ENCODE results near the gene FRYL. TPM values are rescaled to one million over a fixed set of nuclear protein-coding genes. Genes with fewer than 3 reads are reported as not detected.
"Not testable (repeated sequence)": the region's sequence is repeated elsewhere in the genome, so short reads cannot be mapped to it uniquely, and the experiment has no call there.

FRYL gene
- total RNA-seq, 2 donors from 2014 or later: 71.7 TPM

DNA sequence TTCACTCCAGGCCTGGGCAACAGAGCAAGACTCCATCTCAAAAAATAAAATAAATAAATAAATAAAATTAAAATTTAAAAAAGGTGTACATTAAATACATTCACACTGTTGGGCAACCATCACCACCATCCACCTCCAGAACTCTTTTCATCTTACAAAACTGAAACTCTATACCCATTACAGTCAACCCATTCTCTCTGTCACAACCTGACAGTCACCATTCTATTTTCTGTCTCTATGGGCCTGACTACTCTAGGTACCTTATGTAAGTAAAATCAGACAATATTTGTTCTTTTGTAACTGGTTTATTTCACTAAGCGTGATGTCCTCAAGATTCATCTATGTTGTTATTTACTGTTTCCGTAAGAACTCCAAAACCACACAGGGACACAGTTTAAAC is 59.6 kb downstream of the FRYL start:
- H3K4me3 Mint-ChIP-seq: no peak overlapping the region
- peaks cover 9 to 10% of the 10 kb centered on the region in 2 donors for H3K36me3 Mint-ChIP-seq (ENCODE audit: insufficient read depth in 2 of 2)
- H3K27ac Mint-ChIP-seq: no peak overlapping the region
- H3K9me3 Mint-ChIP-seq: peaks cover 0 to 3% of the 10 kb centered on the region in 2 donors
- ATAC-seq (replicated peaks in 1 of 2) (peak; percentile 64 to 67), DNase-seq (no peak)
- H3K4me1 Mint-ChIP-seq (ENCODE audit: low read depth): peaks cover 43% of the 10 kb centered on the region
- H3K27me3 Mint-ChIP-seq (ENCODE audit: low read depth): no peaks in the 10 kb centered on the region

DNA sequence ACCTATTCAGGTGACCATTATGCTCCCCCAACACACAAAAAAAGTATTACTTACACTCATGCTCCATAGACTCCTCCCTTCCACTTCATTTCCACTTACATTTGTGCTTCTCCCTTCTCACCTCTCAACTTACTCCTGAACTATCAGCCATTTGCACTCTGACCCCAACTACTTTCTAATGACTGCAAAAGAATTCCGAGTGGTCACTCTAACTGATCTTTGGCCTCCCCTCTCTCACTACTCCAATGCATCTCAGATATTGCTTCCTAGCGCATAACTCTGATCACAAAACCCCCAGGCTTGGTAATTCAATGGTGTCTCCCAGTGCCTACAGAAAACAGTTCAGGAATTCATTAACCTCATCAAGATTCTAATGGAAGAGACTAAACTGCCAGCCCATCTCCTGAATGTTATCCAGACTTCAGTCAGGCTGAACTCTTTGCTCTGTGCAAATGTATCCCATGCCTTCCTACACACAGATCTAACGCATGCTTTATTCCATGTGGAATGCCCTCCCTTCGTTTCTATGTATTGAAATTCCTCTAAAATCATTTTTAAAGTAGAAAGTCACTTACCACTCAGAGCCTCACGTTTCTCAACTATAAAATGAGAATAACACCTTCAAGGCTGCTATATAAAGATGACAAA is 61.1 kb downstream of the FRYL start:
- Mint-ChIP-seq H3K4me1 (ENCODE audit: low read depth) (peaks cover 30% of the 10 kb centered on the region), H3K36me3 (ENCODE audit: insufficient read depth in 2 of 2) (peaks cover 8 to 9% of the 10 kb centered on the region in 2 donors), H3K4me3 (no peak overlapping the region), H3K27ac (no peak overlapping the region), H3K27me3 (ENCODE audit: low read depth) (no peaks in the 10 kb centered on the region), H3K9me3 (peaks cover under 1 to 3% of the 10 kb centered on the region in 2 donors)
- DNase-seq (no peak), ATAC-seq (replicated peaks in 1 of 2) (no peak)

DNA sequence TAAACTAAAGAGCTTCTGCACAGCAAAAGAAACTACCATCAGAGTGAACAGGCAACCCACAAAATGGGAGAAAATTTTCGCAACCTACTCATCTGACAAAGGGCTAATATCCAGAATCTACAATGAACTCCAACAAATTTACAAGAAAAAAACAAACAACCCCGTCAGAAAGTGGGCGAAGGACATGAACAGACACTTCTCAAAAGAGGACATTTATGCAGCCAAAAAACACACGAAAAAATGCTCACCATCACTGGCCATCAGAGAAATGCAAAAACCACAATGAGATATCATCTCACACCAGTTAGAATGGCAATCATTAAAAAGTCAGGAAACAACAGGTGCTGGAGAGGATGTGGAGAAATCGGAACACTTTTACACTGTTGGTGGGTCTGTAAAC is 63.8 kb downstream of the FRYL start:
- peaks cover 15% of the 10 kb centered on the region for H3K4me1 Mint-ChIP-seq (ENCODE audit: low read depth)
- not testable (repeated sequence) for H3K27me3 Mint-ChIP-seq (ENCODE audit: low read depth); ATAC-seq (replicated peaks in 1 of 2); H3K27ac Mint-ChIP-seq; H3K4me3 Mint-ChIP-seq; DNase-seq; H3K9me3 Mint-ChIP-seq
- H3K36me3 Mint-ChIP-seq (ENCODE audit: insufficient read depth in 2 of 2): peaks cover 9 to 12% of the 10 kb centered on the region in 2 donors

DNA sequence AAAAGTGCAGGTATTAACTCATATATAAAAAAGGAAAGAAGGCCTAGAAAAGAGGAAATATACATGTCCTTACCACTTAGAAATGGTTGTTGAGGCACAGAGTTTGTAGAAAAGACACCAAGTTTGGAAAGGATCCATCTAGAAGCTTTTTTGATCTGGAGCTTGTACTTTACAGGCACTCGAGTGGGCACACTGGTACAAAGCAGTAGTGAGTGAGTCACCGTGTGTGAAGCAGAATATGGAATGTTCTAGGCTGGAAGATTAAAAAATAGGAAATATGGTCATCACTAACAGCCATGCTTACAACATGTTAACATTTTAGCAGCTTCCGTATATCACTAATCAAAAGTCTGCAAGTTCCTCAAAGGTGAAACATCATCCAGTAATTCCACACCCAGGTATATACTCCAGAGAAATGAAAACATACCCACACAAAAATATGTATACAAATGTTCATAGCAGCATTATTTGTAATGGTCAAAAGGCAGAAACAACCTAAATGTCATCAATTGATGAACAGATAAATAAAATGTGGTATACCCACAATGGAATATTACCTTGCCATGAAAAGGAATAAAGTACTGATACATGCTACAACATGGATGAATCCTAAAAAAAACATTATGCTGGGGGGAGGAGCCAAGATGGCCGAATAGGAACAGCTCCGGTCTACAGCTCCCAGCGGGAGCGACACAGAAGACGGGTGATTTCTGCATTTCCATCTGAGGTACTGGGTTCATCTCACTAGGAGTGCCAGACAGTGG is 69.5 kb downstream of the FRYL start:
- Mint-ChIP-seq H3K36me3 (ENCODE audit: insufficient read depth in 2 of 2) (peaks cover 2 to 24% of the 10 kb centered on the region in 2 donors), H3K27ac (no peak overlapping the region), H3K4me1 (ENCODE audit: low read depth) (peaks cover 28% of the 10 kb centered on the region), H3K9me3 (peaks cover 0 to 4% of the 10 kb centered on the region in 2 donors), H3K27me3 (ENCODE audit: low read depth) (no peaks in the 10 kb centered on the region), H3K4me3 (no peak overlapping the region)
- DNase-seq (no peak), ATAC-seq (replicated peaks in 1 of 2) (no peak)

DNA sequence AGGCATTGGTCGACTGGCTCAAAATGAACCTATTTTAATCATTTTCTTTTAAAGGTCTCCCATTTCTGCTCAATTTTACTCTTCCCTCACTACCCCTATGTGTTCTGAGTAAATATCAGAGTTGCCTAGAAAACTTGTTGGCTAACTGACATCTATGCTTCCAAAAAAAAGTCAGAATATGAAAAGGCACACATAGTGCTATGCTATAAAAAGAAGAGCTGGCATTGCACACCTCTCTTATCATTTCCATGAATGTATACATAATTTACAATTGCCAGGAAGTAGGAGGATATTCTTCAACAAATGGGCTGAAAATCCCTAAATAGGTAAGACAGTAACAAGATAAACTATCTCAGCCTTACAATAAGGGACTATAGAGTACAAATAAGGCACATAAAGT is 70.2 kb downstream of the FRYL start:
- no peak overlapping the region for H3K27ac Mint-ChIP-seq
- H3K4me3 Mint-ChIP-seq: no peak overlapping the region
- no peak for DNase-seq
- H3K36me3 Mint-ChIP-seq (ENCODE audit: insufficient read depth in 2 of 2): peaks cover 2 to 24% of the 10 kb centered on the region in 2 donors
- H3K4me1 Mint-ChIP-seq (ENCODE audit: low read depth): peaks cover 28% of the 10 kb centered on the region
- ATAC-seq (replicated peaks in 1 of 2): no peak
- peaks cover 0 to 4% of the 10 kb centered on the region in 2 donors for H3K9me3 Mint-ChIP-seq
- H3K27me3 Mint-ChIP-seq (ENCODE audit: low read depth): no peaks in the 10 kb centered on the region

DNA sequence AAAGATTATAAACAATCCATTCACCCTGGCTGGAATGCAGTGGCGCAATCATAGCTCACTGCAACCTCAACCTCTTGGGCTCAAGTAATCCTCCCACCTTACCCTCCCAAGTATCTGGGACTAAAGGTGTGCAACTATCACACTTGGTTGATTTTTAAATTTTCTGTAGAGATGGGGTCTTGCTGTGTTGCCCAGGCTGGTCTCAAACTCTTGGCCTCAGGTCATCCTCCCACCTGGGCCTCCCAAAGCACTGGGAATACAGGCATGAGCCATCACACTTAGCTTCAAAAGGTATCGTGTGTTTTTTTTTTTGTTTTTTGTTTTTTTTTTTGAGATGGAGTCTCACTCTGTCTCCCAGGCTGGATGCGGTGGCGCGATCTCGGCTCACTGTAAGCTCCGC is 71.5 kb downstream of the FRYL start:
- peaks cover 2 to 24% of the 10 kb centered on the region in 2 donors for H3K36me3 Mint-ChIP-seq (ENCODE audit: insufficient read depth in 2 of 2)
- DNase-seq (no peak), ATAC-seq (replicated peaks in 1 of 2) (no peak)
- H3K4me1 Mint-ChIP-seq (ENCODE audit: low read depth): peaks cover 28% of the 10 kb centered on the region
- H3K4me3 Mint-ChIP-seq: no peak overlapping the region
- no peaks in the 10 kb centered on the region for H3K27me3 Mint-ChIP-seq (ENCODE audit: low read depth)
- H3K27ac Mint-ChIP-seq: no peak overlapping the region
- peaks cover 0 to 2% of the 10 kb centered on the region in 2 donors for H3K9me3 Mint-ChIP-seq

DNA sequence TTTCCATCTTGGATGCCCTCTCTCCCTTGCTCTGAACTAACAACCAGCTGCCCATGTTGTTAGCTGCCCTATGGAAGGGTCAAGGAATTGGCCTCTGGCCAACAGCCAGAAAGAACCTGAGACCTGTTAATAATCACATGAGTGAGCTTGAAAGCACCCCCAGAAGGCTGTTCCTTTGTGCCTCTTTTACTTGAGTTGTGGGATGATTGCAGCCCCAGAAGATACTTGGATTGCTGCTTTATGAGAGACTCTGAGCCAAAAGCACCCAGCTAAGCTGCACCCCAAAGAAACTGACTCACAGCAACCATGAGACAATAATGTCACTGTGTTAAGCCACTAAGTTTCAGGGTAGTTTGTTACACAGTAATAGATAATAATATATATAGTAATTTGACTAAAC is 73.3 kb downstream of the FRYL start:
- Mint-ChIP-seq H3K27ac (no peak overlapping the region), H3K4me1 (ENCODE audit: low read depth) (peaks cover 24% of the 10 kb centered on the region), H3K4me3 (no peak overlapping the region), H3K36me3 (ENCODE audit: insufficient read depth in 2 of 2) (peaks cover 2 to 20% of the 10 kb centered on the region in 2 donors), H3K9me3 (no peaks in the 10 kb centered on the region), H3K27me3 (ENCODE audit: low read depth) (no peaks in the 10 kb centered on the region)
- peak; percentile 70 to 71 for ATAC-seq (replicated peaks in 1 of 2)
- DNase-seq: no peak

DNA sequence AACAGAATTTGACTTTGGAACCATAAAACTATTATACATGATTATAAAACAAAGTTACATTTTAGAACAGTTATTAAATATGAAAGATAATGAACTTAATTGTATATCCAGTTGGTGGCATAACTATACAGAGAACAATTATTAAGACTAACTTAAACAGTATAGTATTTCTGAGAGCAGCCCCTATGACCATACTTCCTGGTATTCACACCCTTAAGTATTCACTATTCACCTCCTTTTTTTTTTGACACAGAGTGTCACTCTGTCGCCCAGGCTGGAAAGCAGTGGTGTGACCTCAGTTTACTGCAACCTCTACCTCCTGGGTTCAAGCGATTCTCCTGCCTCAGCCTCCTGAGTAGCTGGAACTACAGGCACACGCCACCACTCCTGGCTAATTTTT is 74.5 kb downstream of the FRYL start:
- H3K4me3 Mint-ChIP-seq: no peak overlapping the region
- H3K4me1 Mint-ChIP-seq (ENCODE audit: low read depth): peaks cover 29% of the 10 kb centered on the region
- H3K36me3 Mint-ChIP-seq (ENCODE audit: insufficient read depth in 2 of 2): peaks cover 2 to 15% of the 10 kb centered on the region in 2 donors
- ATAC-seq (replicated peaks in 1 of 2) (no peak), DNase-seq (no peak)
- no peak overlapping the region for H3K27ac Mint-ChIP-seq
- H3K27me3 Mint-ChIP-seq (ENCODE audit: low read depth): no peaks in the 10 kb centered on the region
- H3K9me3 Mint-ChIP-seq: no peaks in the 10 kb centered on the region

DNA sequence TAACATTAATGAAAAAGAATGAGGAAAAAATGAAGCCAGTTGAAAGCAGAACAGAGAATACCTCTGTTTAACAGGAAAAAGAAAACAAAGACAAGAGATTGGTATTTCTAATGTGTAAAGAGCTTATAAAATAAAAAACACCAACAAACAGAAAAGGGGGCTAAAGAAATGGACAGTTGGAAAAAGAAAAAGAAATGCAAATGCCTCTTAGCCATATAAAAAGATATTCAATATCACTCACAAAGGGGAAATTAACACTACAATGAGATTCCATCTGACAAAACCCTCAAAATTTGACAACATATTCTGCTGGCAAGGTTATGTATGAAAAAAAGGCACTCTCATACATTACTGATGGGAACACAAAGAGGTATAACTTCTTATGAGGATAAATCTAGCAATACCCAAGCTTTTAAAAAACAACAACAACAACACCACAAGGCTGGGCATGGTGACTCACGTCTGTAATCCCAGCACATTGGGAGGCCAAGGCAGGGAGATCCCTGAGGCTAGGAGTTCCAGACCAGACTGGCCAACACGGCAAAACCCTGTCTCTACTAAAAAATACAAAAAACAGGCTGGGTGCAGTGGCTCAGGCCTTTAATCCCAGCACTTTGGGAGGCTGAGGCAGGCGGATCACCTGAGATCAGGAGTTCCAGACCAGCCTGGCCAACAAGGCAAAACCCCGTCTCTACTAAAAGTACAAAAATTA is 75.8 kb downstream of the FRYL start:
- Mint-ChIP-seq H3K4me1 (ENCODE audit: low read depth) (peaks cover 40% of the 10 kb centered on the region), H3K27ac (no peak overlapping the region), H3K9me3 (no peaks in the 10 kb centered on the region), H3K27me3 (ENCODE audit: low read depth) (no peaks in the 10 kb centered on the region), H3K36me3 (ENCODE audit: insufficient read depth in 2 of 2) (peaks cover 0 to 9% of the 10 kb centered on the region in 2 donors), H3K4me3 (no peak overlapping the region)
- DNase-seq (no peak), ATAC-seq (replicated peaks in 1 of 2) (no peak)

DNA sequence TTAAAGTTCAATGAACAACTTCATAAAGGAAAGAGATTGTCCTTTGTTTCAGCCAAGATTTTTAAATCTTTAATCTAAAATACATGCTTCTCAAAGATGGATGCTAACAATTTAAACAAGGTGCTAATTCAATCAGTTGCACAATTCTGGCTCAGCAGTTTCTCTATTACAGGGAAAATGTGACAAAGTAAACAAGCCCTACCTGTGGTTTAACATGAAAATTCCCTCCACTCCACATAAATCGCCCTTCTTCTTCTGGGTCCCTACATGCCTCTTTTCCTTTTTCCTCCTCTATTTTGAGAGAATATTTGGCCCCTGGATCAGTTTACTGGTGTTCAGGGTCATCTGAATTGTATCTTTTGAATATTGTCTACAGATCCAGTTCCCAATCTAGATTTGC is 80.6 kb downstream of the FRYL start:
- Mint-ChIP-seq H3K4me3 (peak overlapping the region; percentile 70 to 73), H3K27ac (no peak overlapping the region), H3K4me1 (ENCODE audit: low read depth) (peaks cover 53% of the 10 kb centered on the region), H3K36me3 (ENCODE audit: insufficient read depth in 2 of 2) (peaks cover 0 to 2% of the 10 kb centered on the region in 2 donors), H3K27me3 (ENCODE audit: low read depth) (no peaks in the 10 kb centered on the region), H3K9me3 (no peaks in the 10 kb centered on the region)
- DNase-seq (no peak), ATAC-seq (replicated peaks in 1 of 2) (peak; percentile 18 to 19)

DNA sequence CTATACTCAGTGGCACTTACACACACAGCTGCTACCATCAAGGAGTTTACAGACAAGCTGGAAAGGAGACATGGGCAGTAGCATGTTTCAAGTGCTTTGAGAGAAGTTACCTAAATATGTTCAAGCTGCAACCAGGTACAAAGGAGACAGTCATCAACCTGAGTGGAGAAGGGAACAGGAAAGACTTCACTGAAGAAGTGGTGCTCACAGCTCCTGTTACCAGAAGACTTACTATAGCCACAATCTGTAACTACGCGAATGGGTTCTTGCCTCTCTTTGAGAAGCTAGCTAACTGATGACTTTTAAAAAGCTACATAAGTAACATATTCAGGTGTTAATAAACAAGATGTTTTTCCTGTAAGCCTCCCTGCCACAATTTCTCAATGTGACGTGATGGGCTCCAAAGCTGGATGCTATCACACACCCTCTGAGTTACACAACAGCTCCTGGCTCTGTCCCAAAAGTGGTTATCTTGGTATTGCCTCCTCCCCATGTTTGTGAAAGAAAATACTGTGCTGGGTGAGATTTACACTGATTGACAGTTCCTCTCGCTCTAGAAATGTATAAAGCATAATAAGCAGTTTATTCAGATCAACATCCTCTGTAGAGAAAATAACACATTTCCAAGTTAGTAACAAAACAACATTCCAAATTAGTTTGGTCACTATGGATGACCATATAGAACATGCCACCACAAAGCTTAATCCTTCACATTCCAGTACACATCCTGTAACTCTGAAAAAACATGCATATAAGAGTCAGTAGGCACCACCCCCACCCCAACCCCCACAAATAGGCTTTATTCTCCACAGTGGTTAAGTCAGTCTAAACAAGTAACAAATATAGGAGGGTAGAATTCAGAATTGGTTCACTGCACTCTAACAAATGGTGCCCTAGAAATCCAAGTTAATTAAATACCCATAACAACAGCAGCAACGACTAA is 81.8 kb downstream of the FRYL start:
- no peak for ATAC-seq (replicated peaks in 1 of 2)
- no peak for DNase-seq
- H3K9me3 Mint-ChIP-seq: no peaks in the 10 kb centered on the region
- peaks cover 0 to 2% of the 10 kb centered on the region in 2 donors for H3K36me3 Mint-ChIP-seq (ENCODE audit: insufficient read depth in 2 of 2)
- H3K27ac Mint-ChIP-seq: no peak overlapping the region
- no peaks in the 10 kb centered on the region for H3K27me3 Mint-ChIP-seq (ENCODE audit: low read depth)
- no peak overlapping the region for H3K4me3 Mint-ChIP-seq
- peaks cover 53% of the 10 kb centered on the region for H3K4me1 Mint-ChIP-seq (ENCODE audit: low read depth)

DNA sequence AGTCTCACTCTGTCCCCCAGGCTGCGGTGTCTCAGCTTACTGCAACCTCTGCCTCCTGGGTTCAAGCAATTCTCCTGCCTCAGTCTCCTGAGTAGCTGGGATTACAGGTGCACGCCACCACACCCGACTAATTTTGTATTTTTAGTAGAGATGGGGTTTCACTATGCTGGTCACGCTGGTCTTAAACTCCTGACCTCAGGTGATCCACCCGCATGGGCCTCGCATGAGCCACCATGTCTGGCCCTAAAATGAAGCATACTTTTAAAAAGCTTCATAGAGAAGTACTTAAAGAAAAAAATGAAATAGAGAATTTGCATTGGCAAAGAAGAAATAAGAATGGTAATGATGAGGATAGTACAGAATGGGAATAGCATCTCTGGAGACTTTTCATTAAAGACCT is 82.6 kb downstream of the FRYL start:
- H3K27me3 Mint-ChIP-seq (ENCODE audit: low read depth); DNase-seq; ATAC-seq (replicated peaks in 1 of 2); H3K9me3 Mint-ChIP-seq; H3K27ac Mint-ChIP-seq; H3K4me3 Mint-ChIP-seq; H3K36me3 Mint-ChIP-seq (ENCODE audit: insufficient read depth in 2 of 2): not testable (repeated sequence)
- peaks cover 60% of the 10 kb centered on the region for H3K4me1 Mint-ChIP-seq (ENCODE audit: low read depth)
